Upper lobe of left lung (tissue), 6 donors: ENCODE results near the gene CCNY. TPM values are rescaled to one million over a fixed set of nuclear protein-coding genes. Genes with fewer than 3 reads are reported as not detected.

ENCODE experiments used
- ATAC-seq, 2 donors: fragments of 200-7000 bp; cut with Tn5 transposase; one replicate each; pipeline ENCODE4 v1.9.1; 2022; ENCODE audit warnings: mild to moderate bottlenecking in 2 of 2, moderate library complexity in 2 of 2; ENCODE audit not compliant: low FRiP score in 2 of 2
- DNase-seq, 2 donors: peaks; one replicate each; pipeline ENCODE4 v3.0.0-alpha.2; 2019 to 2020
- H3K27ac ChIP-seq, 4 donors: fragments of 200-600 bp; sonication (generic); one replicate each; pipeline ENCODE4 v1.5.1; 2016 to 2019
- H3K27me3 ChIP-seq, 4 donors: fragments of 200-600 bp; sonication (generic); one replicate each; pipeline ENCODE4 v1.5.1; 2017 to 2019
- H3K36me3 ChIP-seq, 4 donors: fragments of 200-600 bp; sonication (generic); one replicate each; pipeline ENCODE4 v1.5.1; 2016 to 2019
- H3K4me1 ChIP-seq, 4 donors: fragments of 200-600 bp; sonication (generic); one replicate each; pipeline ENCODE4 v1.5.1; 2018 to 2019
- H3K4me3 ChIP-seq, 4 donors: fragments of 200-600 bp; sonication (generic); one replicate each; pipeline ENCODE4 v1.5.1; 2017 to 2019; ENCODE audit warnings: mild to moderate bottlenecking in 2 of 4, moderate library complexity in 1 of 4
- H3K9me3 ChIP-seq, 4 donors: fragments of 200-600 bp; sonication (generic); one replicate each; pipeline ENCODE4 v1.5.1; 2018 to 2019
- EP300 ChIP-seq, 4 donors: sonication (generic); formaldehyde crosslinking; IDR thresholded peaks; one replicate each; pipeline ENCODE4 v1.5.1; 2017; ENCODE audit warnings: antibody characterized with exemption in 4 of 4, control low read depth in 2 of 4
- POLR2A ChIP-seq, 4 donors: fragments of 450-650 bp; IDR thresholded peaks; one replicate each; pipeline ENCODE4 v1.5.1; 2016 to 2017; ENCODE audit warnings: antibody characterized with exemption in 4 of 4, mild to moderate bottlenecking in 2 of 4
- POLR2AphosphoS5 ChIP-seq, 2 donors: sonication (generic); formaldehyde crosslinking; IDR thresholded peaks; one replicate each; pipeline ENCODE4 v1.5.1; 2017; ENCODE audit warnings: antibody characterized with exemption in 2 of 2
- WGBS, 2 donors: methylation state at CpG; one replicate each; pipeline ENCODE4 v1.1.5; 2017 to 2018; 5-methylcytosine and 5-hydroxymethylcytosine counted together
- total RNA-seq, 6 donors: library from RNA; depleted of rRNA in 4 of 6; stranded (reverse); fragments of >200 nt in 4 of 6; gene quantifications; one replicate each; pipeline versions ENCODE4 v1.1.0 to v1.2.1, GENCODE V29; 2016 to 2021
- TF ChIP-seq, protein P1 (sequence below), 6 experiments: fragments of 450-650 bp in 4 of 6; fragments of 200-600 bp in 2 of 6; sonication (generic) in 2 of 6; IDR thresholded peaks; one replicate each; pipeline ENCODE4 v1.5.1; 2016 to 2019; ENCODE audit warnings: antibody characterized with exemption in 6 of 6
- donor health status: DM: no; HTN: no; CAD: no; lungs with moderate emphysema.
- donor health status: DM: no; HTN: yes; CAD: no; lungs with severe emphysema.

The CCNY gene
- total RNA-seq, 6 donors from 2014 or later: 22.0 to 80.8 (median 52.5) TPM

GRCh38 chr10:35554461-35555056 lies 218.2 kb downstream of the CCNY start:
- no peak overlapping the region for H3K4me3 ChIP-seq
- WGBS, 2 donors: 88% methylated on average over 3 of the region's 3 CpGs
- TF ChIP-seq EP300 (IDR thresholded peaks at IDR 0.05): no peak
- TF ChIP-seq, protein P1, sequence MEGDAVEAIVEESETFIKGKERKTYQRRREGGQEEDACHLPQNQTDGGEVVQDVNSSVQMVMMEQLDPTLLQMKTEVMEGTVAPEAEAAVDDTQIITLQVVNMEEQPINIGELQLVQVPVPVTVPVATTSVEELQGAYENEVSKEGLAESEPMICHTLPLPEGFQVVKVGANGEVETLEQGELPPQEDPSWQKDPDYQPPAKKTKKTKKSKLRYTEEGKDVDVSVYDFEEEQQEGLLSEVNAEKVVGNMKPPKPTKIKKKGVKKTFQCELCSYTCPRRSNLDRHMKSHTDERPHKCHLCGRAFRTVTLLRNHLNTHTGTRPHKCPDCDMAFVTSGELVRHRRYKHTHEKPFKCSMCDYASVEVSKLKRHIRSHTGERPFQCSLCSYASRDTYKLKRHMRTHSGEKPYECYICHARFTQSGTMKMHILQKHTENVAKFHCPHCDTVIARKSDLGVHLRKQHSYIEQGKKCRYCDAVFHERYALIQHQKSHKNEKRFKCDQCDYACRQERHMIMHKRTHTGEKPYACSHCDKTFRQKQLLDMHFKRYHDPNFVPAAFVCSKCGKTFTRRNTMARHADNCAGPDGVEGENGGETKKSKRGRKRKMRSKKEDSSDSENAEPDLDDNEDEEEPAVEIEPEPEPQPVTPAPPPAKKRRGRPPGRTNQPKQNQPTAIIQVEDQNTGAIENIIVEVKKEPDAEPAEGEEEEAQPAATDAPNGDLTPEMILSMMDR (IDR thresholded peaks at IDR 0.05): no peak
- TF ChIP-seq POLR2A (IDR thresholded peaks at IDR 0.05): no peak
- no peak for TF ChIP-seq POLR2AphosphoS5 (IDR thresholded peaks at IDR 0.05)
- ATAC-seq: no peak
- H3K36me3 ChIP-seq: peaks cover 0 to 35% (median 10%) of the 10 kb centered on the region in 4 donors
- H3K4me1 ChIP-seq: no peaks in the 10 kb centered on the region
- no peak overlapping the region for H3K27ac ChIP-seq
- no peak for DNase-seq
- no peaks in the 10 kb centered on the region for H3K27me3 ChIP-seq
- H3K9me3 ChIP-seq: no peaks in the 10 kb centered on the region

- H3K27ac ChIP-seq: no peak overlapping the region
- ATAC-seq: no peak
- DNase-seq: no peak
- no peak overlapping the region for H3K4me3 ChIP-seq
- no peaks in the 10 kb centered on the region for H3K27me3 ChIP-seq
- H3K36me3 ChIP-seq: peaks cover 0 to 34% (median 13%) of the 10 kb centered on the region in 4 donors
- TF ChIP-seq POLR2AphosphoS5 (IDR thresholded peaks at IDR 0.05) (no peak), POLR2A (IDR thresholded peaks at IDR 0.05) (no peak), EP300 (IDR thresholded peaks at IDR 0.05) (no peak)
- TF ChIP-seq, protein P1 (IDR thresholded peaks at IDR 0.05): no peak
- WGBS, 2 donors: 94 to 98% methylated on average over 6 of the region's 6 CpGs
- no peaks in the 10 kb centered on the region for H3K4me1 ChIP-seq
- H3K9me3 ChIP-seq: no peaks in the 10 kb centered on the region
Observed at GRCh38 chr10:35555962-35556930, 219.9 kb downstream of the CCNY start.

GRCh38 chr10:35558276-35558675 lies 222.0 kb downstream of the CCNY start:
- H3K4me3 ChIP-seq: no peak overlapping the region
- ATAC-seq (no peak), DNase-seq (no peak)
- H3K36me3 ChIP-seq: peaks cover 0 to 34% (median 12%) of the 10 kb centered on the region in 4 donors
- H3K4me1 ChIP-seq: peaks cover 0 to 1% (median 0%) of the 10 kb centered on the region in 4 donors
- WGBS, 2 donors: 81 to 100% methylated on average over 1 of the region's 1 CpG
- no peaks in the 10 kb centered on the region for H3K9me3 ChIP-seq
- TF ChIP-seq, protein P1 (IDR thresholded peaks at IDR 0.05): no peak
- TF ChIP-seq EP300 (IDR thresholded peaks at IDR 0.05) (no peak), POLR2A (IDR thresholded peaks at IDR 0.05) (no peak), POLR2AphosphoS5 (IDR thresholded peaks at IDR 0.05) (no peak)
- no peak overlapping the region for H3K27ac ChIP-seq
- H3K27me3 ChIP-seq: no peaks in the 10 kb centered on the region

- Histone ChIP-seq H3K4me1 (peaks cover 0 to 13% (median 4%) of the 10 kb centered on the region in 4 donors), H3K4me3 (no peak overlapping the region), H3K36me3 (peaks cover 0 to 28% (median 7%) of the 10 kb centered on the region in 4 donors), H3K27me3 (no peaks in the 10 kb centered on the region), H3K27ac (no peak overlapping the region), H3K9me3 (no peaks in the 10 kb centered on the region)
- DNase-seq (peak in 1 of 2 donors; percentile 19), ATAC-seq (no peak)
- TF ChIP-seq EP300 (IDR thresholded peaks at IDR 0.05) (no peak), POLR2A (IDR thresholded peaks at IDR 0.05) (no peak), POLR2AphosphoS5 (IDR thresholded peaks at IDR 0.05) (no peak)
- TF ChIP-seq, protein P1 (IDR thresholded peaks at IDR 0.05): no peak
- WGBS, 2 donors: 93 to 96% methylated on average over 5 of the region's 5 CpGs
Observed at GRCh38 chr10:35559416-35559815, 223.1 kb downstream of the CCNY start.
